Suprapubic skin (tissue), 3 donors: Measurements from ENCODE around the gene DNAH10.

Experiments used
- CTCF ChIP-seq, 2 donors: fragments of 200-600 bp in 1 of 2; fragments of 450-650 bp in 1 of 2; sonication (generic) in 1 of 2; IDR thresholded peaks; one replicate each; pipeline ENCODE4 v1.5.1; 2016 to 2019; ENCODE audit warnings: antibody characterized with exemption in 2 of 2, mild to moderate bottlenecking in 1 of 2, moderate library complexity in 1 of 2
- POLR2AphosphoS5 ChIP-seq, 3 donors: sonication (generic); formaldehyde crosslinking; IDR thresholded peaks; one replicate each; pipeline ENCODE4 v1.6.1; 2017; ENCODE audit warnings: antibody characterized with exemption in 3 of 3

- no peak for TF ChIP-seq POLR2AphosphoS5 (IDR thresholded peaks at IDR 0.05)
- TF ChIP-seq CTCF (IDR thresholded peaks at IDR 0.05), result no peak
Observed at GRCh38 chr12:123963821-123964220, 201.7 kb downstream of the DNAH10 start.
